IMR-90 (cell line): ENCODE data around the gene CEMP1. TPM values are rescaled to one million over a fixed set of nuclear protein-coding genes. Genes with fewer than 3 reads are reported as not detected.

ENCODE experiments used
- ATAC-seq: fragments of 200-7000 bp; cut with Tn5 transposase; 2 replicates; pipeline ENCODE4 v1.9.1; 2020; ENCODE audit warnings: low read depth, mild to moderate bottlenecking, moderate library complexity
- BruUV-seq: library from RNA; stranded (reverse); fragments of 400-500 nt; replicated peaks from 2 replicates; lab custom pipeline; 2021; lab: Mats Ljungman, UMichigan
- CTCF ChIA-PET: fragments of 300-600 bp; formaldehyde crosslinking; extraction: SDS; loops from one replicate; lab custom pipeline; 2021; ENCODE audit warnings: antibody characterized with exemption; lab: Yijun Ruan, JAX
- POLR2A ChIA-PET: fragments of 300-600 bp; sonication (Branson Sonifier 250); formaldehyde crosslinking; loops from one replicate; lab custom pipeline; 2022; ENCODE audit warnings: antibody characterized with exemption; ENCODE audit not compliant: unreplicated experiment; lab: Charles Lee
- DNase-seq: peaks from one replicate; pipeline ENCODE4 v3.0.0; 2013
- H2AFZ ChIP-seq: replicated peaks from 2 replicates; pipeline ENCODE3; 2013; ENCODE audit warnings: low read length, mild to moderate bottlenecking; ENCODE audit not compliant: poor library complexity
- H2AK5ac ChIP-seq: 2 replicates; pipeline ENCODE4 v1.6.1; 2013; ENCODE audit warnings: low read depth, low read length, inconsistent platforms
- H2AK9ac ChIP-seq: replicated peaks from 2 replicates; pipeline ENCODE3; 2013; ENCODE audit warnings: mild to moderate bottlenecking, low read depth, low read length, moderate library complexity; ENCODE audit not compliant: poor library complexity
- H2BK120ac ChIP-seq: 2 replicates; pipeline ENCODE4 v1.6.1; 2013; ENCODE audit warnings: low read depth, low read length, inconsistent platforms
- H2BK15ac ChIP-seq: 3 replicates; pipeline ENCODE4 v1.6.1; 2013; ENCODE audit warnings: low read depth, low read length, inconsistent platforms
- H2BK20ac ChIP-seq: 2 replicates; pipeline ENCODE4 v1.6.1; 2013; ENCODE audit warnings: low read depth, mild to moderate bottlenecking, inconsistent platforms, low read length, moderate library complexity
- H2BK5ac ChIP-seq: 2 replicates; pipeline ENCODE4 v1.6.1; 2013; ENCODE audit warnings: mild to moderate bottlenecking, low read depth, low read length, inconsistent platforms; ENCODE audit not compliant: poor library complexity, severe bottlenecking
- H3K14ac ChIP-seq: replicated peaks from 2 replicates; pipeline ENCODE4 v1.6.1; 2013; ENCODE audit warnings: low read depth, low read length, inconsistent platforms
- H3K18ac ChIP-seq: 2 replicates; pipeline ENCODE4 v1.6.1; 2013; ENCODE audit warnings: low read depth, low read length, control low read depth
- H3K23ac ChIP-seq: 2 replicates; pipeline ENCODE4 v1.6.1; 2013; ENCODE audit warnings: low read depth, low read length, inconsistent platforms
- H3K27ac ChIP-seq: 2 replicates; pipeline ENCODE4 v1.5.1; 2013; ENCODE audit warnings: mild to moderate bottlenecking, control low read depth, low read length; ENCODE audit not compliant: insufficient read depth
- H3K27me3 ChIP-seq: 2 replicates; pipeline ENCODE4 v1.6.1; 2013; ENCODE audit warnings: low read length; ENCODE audit not compliant: control insufficient read depth, insufficient read depth
- H3K36me3 ChIP-seq: 2 replicates; pipeline ENCODE4 v1.6.1; 2013; ENCODE audit warnings: low read length, mixed read lengths; ENCODE audit not compliant: control insufficient read depth, insufficient read depth
- H3K4ac ChIP-seq: 2 replicates; pipeline ENCODE4 v1.6.1; 2013; ENCODE audit warnings: low read depth, low read length, inconsistent platforms
- H3K4me1 ChIP-seq: 2 replicates; pipeline ENCODE4 v1.6.1; 2013; ENCODE audit warnings: low read length, mixed read lengths; ENCODE audit not compliant: control insufficient read depth, insufficient read depth
- H3K4me2 ChIP-seq: 2 replicates; pipeline ENCODE4 v1.6.1; 2013; ENCODE audit warnings: low read depth, mild to moderate bottlenecking, control low read depth, low read length, moderate library complexity
- H3K4me3 ChIP-seq: 2 replicates; pipeline ENCODE4 v1.5.1; 2013; ENCODE audit warnings: low read depth, mild to moderate bottlenecking, control low read depth, low read length, moderate library complexity; ENCODE audit not compliant: insufficient read depth
- H3K56ac ChIP-seq: 2 replicates; pipeline ENCODE4 v1.6.1; 2013; ENCODE audit warnings: low read length, inconsistent platforms; ENCODE audit not compliant: insufficient read depth; ENCODE audit errors: extremely low read depth
- H3K79me1 ChIP-seq, 2 experiments: 2 replicates each; pipeline ENCODE4 v1.6.1; 2013; ENCODE audit warnings: low read length in 2 of 2, inconsistent platforms in 1 of 2, low read depth in 1 of 2
- H3K9ac ChIP-seq: 2 replicates; pipeline ENCODE4 v1.6.1; 2013; ENCODE audit warnings: low read depth, low read length, control low read depth
- H3K9me1 ChIP-seq: 2 replicates; pipeline ENCODE4 v1.6.1; 2013; ENCODE audit warnings: low read length, inconsistent platforms; ENCODE audit not compliant: insufficient read depth
- H3K9me3 ChIP-seq: 2 replicates; pipeline ENCODE4 v1.6.1; 2013; ENCODE audit warnings: low read length; ENCODE audit not compliant: control insufficient read depth, insufficient read depth
- H4K20me1 ChIP-seq: 2 replicates; pipeline ENCODE4 v1.6.1; 2013; ENCODE audit warnings: low read length, inconsistent platforms; ENCODE audit not compliant: insufficient read depth
- H4K5ac ChIP-seq: 2 replicates; pipeline ENCODE4 v1.6.1; 2013; ENCODE audit warnings: mild to moderate bottlenecking, low read depth, low read length, control low read depth
- H4K8ac ChIP-seq, 2 experiments: 2 replicates each; pipeline ENCODE4 v1.6.1; 2013; ENCODE audit warnings: low read depth in 2 of 2, low read length in 2 of 2, control low read depth in 1 of 2, inconsistent platforms in 1 of 2
- H4K91ac ChIP-seq: 2 replicates; pipeline ENCODE4 v1.6.1; 2013; ENCODE audit warnings: low read depth, low read length, inconsistent platforms; ENCODE audit not compliant: insufficient read depth
- BHLHE40 ChIP-seq: fragments of 150-350 bp; IDR thresholded peaks from 2 replicates; pipeline ENCODE4 v1.6.1; 2016; ENCODE audit warnings: mild to moderate bottlenecking, low read depth, low read length
- CEBPB ChIP-seq: IDR thresholded peaks from 2 replicates; pipeline ENCODE4 v1.6.1; 2012; ENCODE audit warnings: low read depth, low read length, improper control_type of control experiment
- CHD1 ChIP-seq: IDR thresholded peaks from 2 replicates; pipeline ENCODE4 v1.6.1; 2012; ENCODE audit warnings: low read depth, low read length, improper control_type of control experiment
- FOS ChIP-seq: fragments of 150-350 bp; IDR thresholded peaks from 2 replicates; pipeline ENCODE4 v1.6.1; 2016; ENCODE audit warnings: low read depth, low read length
- MAFK ChIP-seq: IDR thresholded peaks from 2 replicates; pipeline ENCODE4 v1.6.1; 2012; ENCODE audit warnings: low read depth, low read length, improper control_type of control experiment
- MXI1 ChIP-seq: IDR thresholded peaks from 2 replicates; pipeline ENCODE4 v1.6.1; 2012; ENCODE audit warnings: low read depth, mild to moderate bottlenecking, low read length, moderate library complexity, borderline replicate concordance
- NFE2L2 ChIP-seq: fragments of 150-350 bp; IDR thresholded peaks from 2 replicates; pipeline ENCODE4 v1.6.1; 2016; ENCODE audit warnings: low read depth, mild to moderate bottlenecking, low read length
- POLR2A ChIP-seq: IDR thresholded peaks from 2 replicates; pipeline ENCODE4 v1.6.1; 2012; ENCODE audit warnings: mild to moderate bottlenecking, low read depth, low read length
- RAD21 ChIP-seq: IDR thresholded peaks from 2 replicates; pipeline ENCODE4 v1.6.1; 2012; ENCODE audit warnings: low read length, improper control_type of control experiment
- RCOR1 ChIP-seq: IDR thresholded peaks from 2 replicates; pipeline ENCODE4 v1.6.1; 2012; ENCODE audit warnings: mild to moderate bottlenecking, low read length, improper control_type of control experiment; ENCODE audit not compliant: insufficient replicate concordance
- RFX5 ChIP-seq: IDR thresholded peaks from 2 replicates; pipeline ENCODE4 v1.8.0; 2012; ENCODE audit warnings: low read depth, mild to moderate bottlenecking, low read length, moderate library complexity
- SMC3 ChIP-seq: fragments of 150-350 bp; IDR thresholded peaks from 2 replicates; pipeline ENCODE4 v1.6.1; 2016; ENCODE audit warnings: low read depth, mild to moderate bottlenecking, antibody characterized with exemption, low read length, moderate library complexity
- WGBS, 2 experiments: methylation state at CpG; one replicate each; pipeline versions ENCODE4 v1.1.5 to v1.1.7; 2013; ENCODE audit warnings: missing lambda C conversion rate in 2 of 2; ENCODE audit not compliant: insufficient read length in 1 of 2; ENCODE audit errors: extremely low coverage in 2 of 2; 5-methylcytosine and 5-hydroxymethylcytosine counted together
- dilution Hi-C: fragments of 300-500 bp; cut with HindIII; formaldehyde crosslinking; loops from one replicate; pipeline ENCODE4 v1.14.3; 2018; ENCODE audit warnings: low sequenced_read_pairs; ENCODE audit not compliant: unreplicated experiment
- in situ Hi-C: fragments of 300-500 bp; cut with MboI; formaldehyde crosslinking; loops from 3 replicates; pipeline ENCODE4 v1.14.3; 2019; ENCODE audit warnings: low sequenced_read_pairs, inconsistent platforms, mixed read lengths
- intact Hi-C: fragments of 100-400 bp; cut with micrococcal nuclease; formaldehyde crosslinking; loops from 2 replicates; pipeline ENCODE4 v1.10.0; 2022
- polyA plus RNA-seq, 3 experiments: library from polyadenylated mRNA; depleted of rRNA; stranded (reverse); fragments of >200 nt; gene quantifications; 2 replicates each; pipeline ENCODE4 v1.2.3, GENCODE V29; 2012; ENCODE audit warnings: low replicate concordance in 1 of 3
- total RNA-seq: library from RNA; depleted of rRNA; stranded (reverse); fragments of >200 nt; gene quantifications from 2 replicates; pipeline ENCODE4 v1.2.3, GENCODE V29; 2012
- TF ChIP-seq, protein P1 (sequence below): fragments of 150-350 bp; IDR thresholded peaks from 2 replicates; pipeline ENCODE4 v1.6.1; 2016; ENCODE audit warnings: low read depth, mild to moderate bottlenecking, low read length, moderate library complexity, borderline replicate concordance
- TF ChIP-seq, protein P2 (sequence below): conservative IDR thresholded peaks from 2 replicates; pipeline ENCODE4 v1.5.1; 2012; ENCODE audit warnings: mild to moderate bottlenecking, low read depth, low read length, improper control_type of control experiment
- TF ChIP-seq, protein P3 (sequence below): fragments of 150-350 bp; IDR thresholded peaks from 2 replicates; pipeline ENCODE4 v1.6.1; 2017; ENCODE audit warnings: mild to moderate bottlenecking, antibody characterized with exemption, low read length, low read depth

CEMP1 gene
- total and polyA plus RNA-seq, 2 of the 4 experiments (the other 2 are of a cell fraction), result not detected

DNA sequence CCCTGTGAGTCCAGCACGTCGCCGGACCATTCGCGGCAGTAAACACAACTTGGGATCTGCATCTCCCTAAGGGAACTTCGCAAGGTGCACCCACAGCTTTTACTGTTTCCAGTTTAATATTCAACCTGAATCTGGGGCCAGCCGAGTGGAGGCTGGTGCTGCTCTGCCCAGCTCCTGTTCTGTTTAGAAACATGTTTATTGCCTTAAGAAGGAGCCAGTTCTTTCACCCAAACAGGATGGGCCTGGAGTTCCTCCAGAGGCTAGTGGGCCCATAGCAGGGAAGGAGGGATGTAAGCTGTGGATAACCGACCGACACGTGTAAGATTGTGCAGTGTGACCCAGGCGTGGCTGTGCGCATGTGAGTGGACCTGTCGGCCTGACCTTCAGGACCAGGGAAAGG lies 38.9 kb downstream of the CEMP1 start:
- BruUV-seq, result no TSS peak
- Histone ChIP-seq H3K27ac (no peak overlapping the region), H3K4me3 (no peak overlapping the region), H3K36me3 (peaks cover 14% of the 10 kb centered on the region; the same call in 1 of the 2 replicates), H3K27me3 (no peaks in the 10 kb centered on the region), H3K23ac (no peak overlapping the region), H4K20me1 (peaks cover 19% of the 10 kb centered on the region), H3K4me1 (peaks cover 7% of the 10 kb centered on the region), H4K91ac (no peak overlapping the region), H2AK5ac (no peak overlapping the region), H2AFZ (no peak overlapping the region), H3K56ac (no peak overlapping the region), H2BK120ac (no peak overlapping the region), H3K4me2 (no peak overlapping the region), H2BK15ac (no peak overlapping the region), H3K14ac (no peak overlapping the region), H2BK20ac (no peak overlapping the region), H2AK9ac (no peak overlapping the region), H3K9me3 (no peaks in the 10 kb centered on the region), H2BK5ac (no peak overlapping the region), H3K4ac (no peak overlapping the region), H4K8ac (no peak overlapping the region), H3K9ac (no peak overlapping the region), H4K5ac (no peak overlapping the region), H3K79me1 (peaks cover 6 to 41% of the 10 kb centered on the region in 2 experiments), H3K9me1 (0 out of 2 replicates have a peak, but pooled peaks cover 4% of the 10 kb centered on the region), H3K18ac (no peak overlapping the region)
- dilution Hi-C loops (no loop called here), in situ Hi-C loops (no loop called here), intact Hi-C loops (no loop called here)
- TF ChIP-seq CHD1, result no peak
- TF ChIP-seq, protein P1, sequence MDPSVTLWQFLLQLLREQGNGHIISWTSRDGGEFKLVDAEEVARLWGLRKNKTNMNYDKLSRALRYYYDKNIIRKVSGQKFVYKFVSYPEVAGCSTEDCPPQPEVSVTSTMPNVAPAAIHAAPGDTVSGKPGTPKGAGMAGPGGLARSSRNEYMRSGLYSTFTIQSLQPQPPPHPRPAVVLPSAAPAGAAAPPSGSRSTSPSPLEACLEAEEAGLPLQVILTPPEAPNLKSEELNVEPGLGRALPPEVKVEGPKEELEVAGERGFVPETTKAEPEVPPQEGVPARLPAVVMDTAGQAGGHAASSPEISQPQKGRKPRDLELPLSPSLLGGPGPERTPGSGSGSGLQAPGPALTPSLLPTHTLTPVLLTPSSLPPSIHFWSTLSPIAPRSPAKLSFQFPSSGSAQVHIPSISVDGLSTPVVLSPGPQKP, result no peak
- TF ChIP-seq BHLHE40, result no peak
- no peak for TF ChIP-seq RCOR1
- no peak for TF ChIP-seq POLR2A
- TF ChIP-seq RAD21, result no peak
- TF ChIP-seq, protein P2, sequence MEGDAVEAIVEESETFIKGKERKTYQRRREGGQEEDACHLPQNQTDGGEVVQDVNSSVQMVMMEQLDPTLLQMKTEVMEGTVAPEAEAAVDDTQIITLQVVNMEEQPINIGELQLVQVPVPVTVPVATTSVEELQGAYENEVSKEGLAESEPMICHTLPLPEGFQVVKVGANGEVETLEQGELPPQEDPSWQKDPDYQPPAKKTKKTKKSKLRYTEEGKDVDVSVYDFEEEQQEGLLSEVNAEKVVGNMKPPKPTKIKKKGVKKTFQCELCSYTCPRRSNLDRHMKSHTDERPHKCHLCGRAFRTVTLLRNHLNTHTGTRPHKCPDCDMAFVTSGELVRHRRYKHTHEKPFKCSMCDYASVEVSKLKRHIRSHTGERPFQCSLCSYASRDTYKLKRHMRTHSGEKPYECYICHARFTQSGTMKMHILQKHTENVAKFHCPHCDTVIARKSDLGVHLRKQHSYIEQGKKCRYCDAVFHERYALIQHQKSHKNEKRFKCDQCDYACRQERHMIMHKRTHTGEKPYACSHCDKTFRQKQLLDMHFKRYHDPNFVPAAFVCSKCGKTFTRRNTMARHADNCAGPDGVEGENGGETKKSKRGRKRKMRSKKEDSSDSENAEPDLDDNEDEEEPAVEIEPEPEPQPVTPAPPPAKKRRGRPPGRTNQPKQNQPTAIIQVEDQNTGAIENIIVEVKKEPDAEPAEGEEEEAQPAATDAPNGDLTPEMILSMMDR, result no peak
- TF ChIP-seq RFX5, result no peak
- no peak for TF ChIP-seq FOS
- no peak for TF ChIP-seq SMC3
- TF ChIP-seq, protein P3, sequence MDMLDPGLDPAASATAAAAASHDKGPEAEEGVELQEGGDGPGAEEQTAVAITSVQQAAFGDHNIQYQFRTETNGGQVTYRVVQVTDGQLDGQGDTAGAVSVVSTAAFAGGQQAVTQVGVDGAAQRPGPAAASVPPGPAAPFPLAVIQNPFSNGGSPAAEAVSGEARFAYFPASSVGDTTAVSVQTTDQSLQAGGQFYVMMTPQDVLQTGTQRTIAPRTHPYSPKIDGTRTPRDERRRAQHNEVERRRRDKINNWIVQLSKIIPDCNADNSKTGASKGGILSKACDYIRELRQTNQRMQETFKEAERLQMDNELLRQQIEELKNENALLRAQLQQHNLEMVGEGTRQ, result no peak
- no peak for TF ChIP-seq CEBPB
- TF ChIP-seq MXI1, result no peak
- TF ChIP-seq MAFK, result no peak
- TF ChIP-seq NFE2L2, result no peak
- ATAC-seq, result no peak
- DNase-seq, result no peak
- ChIA-PET CTCF (interaction anchor here (0.6 kb wide), 1 partner anchor 10 kb away, joined by 3 read pairs; no protein-coding TSS in a partner anchor), POLR2A (no interaction called here)
- 95% methylated on average over 6 of the region's 13 CpGs; no CpG with 5 or more reads in 1 of the 2 experiments for WGBS, 2 experiments
